GM21381 (cell line): ENCODE results near the gene ARHGAP22.

Experiments used
- ATAC-seq: cut with Tn5 transposase; IDR thresholded peaks from one replicate; pipeline ENCODE4 v1.9.1; 2021; ENCODE audit warnings: mild to moderate bottlenecking, moderate library complexity; ENCODE audit not compliant: unreplicated experiment

Gene ARHGAP22

GRCh38 chr10:48454302-48455054 lies 150.4 kb downstream of the ARHGAP22 start:
- ATAC-seq: no peak

GRCh38 chr10:48453451-48454301 lies 151.2 kb downstream of the ARHGAP22 start:
- no peak for ATAC-seq

GRCh38 chr10:48452879-48453412 lies 151.9 kb downstream of the ARHGAP22 start:
- ATAC-seq: no peak

- ATAC-seq: no peak
Observed at GRCh38 chr10:48451969-48452878, 152.6 kb downstream of the ARHGAP22 start.

- ATAC-seq: no peak
Observed at GRCh38 chr10:48450741-48451466, 154.0 kb downstream of the ARHGAP22 start.

GRCh38 chr10:48450233-48450740 lies 154.6 kb downstream of the ARHGAP22 start:
- no peak for ATAC-seq

GRCh38 chr10:48449501-48450232 lies 155.2 kb downstream of the ARHGAP22 start:
- no peak for ATAC-seq

- no peak for ATAC-seq
Observed at GRCh38 chr10:48448796-48449195, 156.1 kb downstream of the ARHGAP22 start.

- ATAC-seq: no peak
Observed at GRCh38 chr10:48447356-48448215, 157.3 kb downstream of the ARHGAP22 start.

- no peak for ATAC-seq
Observed at GRCh38 chr10:48446785-48447184, 158.1 kb downstream of the ARHGAP22 start.

- no peak for ATAC-seq
Observed at GRCh38 chr10:48445932-48446331, 158.9 kb downstream of the ARHGAP22 start.

GRCh38 chr10:48444861-48445841 lies 159.7 kb downstream of the ARHGAP22 start:
- no peak for ATAC-seq

GRCh38 chr10:48444266-48444665 lies 160.6 kb downstream of the ARHGAP22 start:
- ATAC-seq: no peak

- ATAC-seq: no peak
Observed at GRCh38 chr10:48442809-48443177, 162.1 kb downstream of the ARHGAP22 start.

- ATAC-seq: no peak
Observed at GRCh38 chr10:48442090-48442808, 162.6 kb downstream of the ARHGAP22 start.

GRCh38 chr10:48440771-48441170 lies 164.1 kb downstream of the ARHGAP22 start:
- ATAC-seq: no peak
